GM13976 (cell line): ENCODE measurements around the gene ZDHHC14.

Experiments used
- DNase-seq: peaks from one replicate; pipeline ENCODE4 v3.0.0; 2012; ENCODE audit warnings: low spot score
- in situ Hi-C: fragments of 300-500 bp; cut with MboI; formaldehyde crosslinking; loops from one replicate; pipeline ENCODE4 v1.12.0; 2022; ENCODE audit warnings: low sequenced_read_pairs, mixed read lengths, inconsistent platforms; ENCODE audit not compliant: unreplicated experiment
- TF ChIP-seq, protein P1 (sequence below): IDR thresholded peaks from 2 replicates; pipeline ENCODE4 v1.5.1; 2012; ENCODE audit warnings: borderline replicate concordance, mild to moderate bottlenecking; ENCODE audit not compliant: insufficient read depth; ENCODE audit errors: extremely low read depth, missing control alignments, control extremely low read depth

The ZDHHC14 gene

DNA sequence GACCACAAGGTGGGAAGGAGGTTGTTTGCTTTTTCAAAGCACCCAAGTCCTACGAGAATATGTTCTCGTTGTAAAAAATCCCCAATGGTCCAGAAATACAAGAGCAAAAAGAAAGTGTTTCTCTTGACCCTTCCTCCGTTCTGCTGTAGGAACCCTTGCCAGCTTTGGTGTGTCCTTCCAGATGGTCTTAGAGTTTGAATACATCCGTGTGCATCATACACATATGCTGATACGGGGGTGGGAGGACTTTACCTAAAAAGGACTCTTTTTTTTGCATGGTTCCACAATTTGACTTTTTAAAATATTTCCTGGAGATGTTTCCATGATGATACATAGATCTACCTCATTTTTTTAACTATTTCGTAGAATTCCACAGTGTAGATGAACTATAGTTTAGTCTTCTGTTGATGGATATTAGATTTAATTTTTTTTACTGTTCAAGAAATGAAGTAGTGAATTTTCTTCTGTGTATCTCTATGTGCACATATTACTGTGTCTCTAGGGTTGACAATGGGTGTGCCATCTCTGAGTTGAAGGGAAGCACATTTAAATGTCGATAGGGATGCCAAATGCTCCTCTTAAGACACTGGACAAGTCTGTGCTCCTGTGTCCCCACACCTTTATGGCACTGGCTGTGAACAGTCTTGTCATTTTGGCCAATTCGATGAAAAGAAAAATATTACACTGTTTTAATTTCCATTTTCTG is 259.9 kb downstream of the ZDHHC14 start:
- in situ Hi-C loops: no loop called here
- TF ChIP-seq, protein P1, sequence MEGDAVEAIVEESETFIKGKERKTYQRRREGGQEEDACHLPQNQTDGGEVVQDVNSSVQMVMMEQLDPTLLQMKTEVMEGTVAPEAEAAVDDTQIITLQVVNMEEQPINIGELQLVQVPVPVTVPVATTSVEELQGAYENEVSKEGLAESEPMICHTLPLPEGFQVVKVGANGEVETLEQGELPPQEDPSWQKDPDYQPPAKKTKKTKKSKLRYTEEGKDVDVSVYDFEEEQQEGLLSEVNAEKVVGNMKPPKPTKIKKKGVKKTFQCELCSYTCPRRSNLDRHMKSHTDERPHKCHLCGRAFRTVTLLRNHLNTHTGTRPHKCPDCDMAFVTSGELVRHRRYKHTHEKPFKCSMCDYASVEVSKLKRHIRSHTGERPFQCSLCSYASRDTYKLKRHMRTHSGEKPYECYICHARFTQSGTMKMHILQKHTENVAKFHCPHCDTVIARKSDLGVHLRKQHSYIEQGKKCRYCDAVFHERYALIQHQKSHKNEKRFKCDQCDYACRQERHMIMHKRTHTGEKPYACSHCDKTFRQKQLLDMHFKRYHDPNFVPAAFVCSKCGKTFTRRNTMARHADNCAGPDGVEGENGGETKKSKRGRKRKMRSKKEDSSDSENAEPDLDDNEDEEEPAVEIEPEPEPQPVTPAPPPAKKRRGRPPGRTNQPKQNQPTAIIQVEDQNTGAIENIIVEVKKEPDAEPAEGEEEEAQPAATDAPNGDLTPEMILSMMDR: no peak
- DNase-seq: no peak

DNA sequence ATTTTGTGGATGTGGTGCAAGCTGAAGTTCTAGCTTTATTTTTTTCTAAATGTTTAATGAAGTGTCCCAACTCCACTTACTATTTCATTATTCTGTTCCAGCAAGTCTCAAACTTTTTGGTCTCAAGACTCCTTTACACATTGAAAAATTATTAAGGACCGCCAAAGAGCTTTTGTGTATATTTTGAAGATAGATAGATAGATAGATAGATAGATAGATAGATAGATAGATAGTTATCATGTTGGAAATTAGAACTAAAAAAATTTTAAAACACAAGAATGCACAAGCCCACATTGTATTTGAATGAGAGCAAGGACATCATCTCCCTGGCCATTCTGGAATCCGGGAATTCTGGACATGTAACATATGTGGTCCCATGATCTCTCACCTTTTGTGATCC is 260.8 kb downstream of the ZDHHC14 start:
- in situ Hi-C loops: no loop called here
- TF ChIP-seq, protein P1: no peak
- DNase-seq: no peak

DNA sequence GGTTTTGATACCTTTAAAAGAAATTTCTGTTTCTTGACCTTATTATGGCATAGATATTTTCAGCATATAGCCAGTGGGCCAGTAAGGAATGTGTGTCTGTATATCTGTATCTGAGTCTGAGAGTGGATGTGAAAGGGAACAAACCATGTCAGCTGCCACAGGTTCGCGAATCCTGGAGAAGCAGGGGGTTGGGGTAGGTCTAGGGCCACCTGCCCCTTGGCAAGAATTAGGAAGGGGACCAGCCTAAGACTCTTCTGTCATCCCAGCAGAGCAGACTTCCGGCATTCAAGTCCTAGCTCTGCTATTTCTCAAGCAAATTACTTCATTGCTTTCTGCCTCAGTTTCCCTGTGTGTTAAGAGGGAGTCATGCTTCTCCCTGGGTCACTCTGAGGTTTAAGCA is 261.7 kb downstream of the ZDHHC14 start:
- in situ Hi-C loops: no loop called here
- DNase-seq: no peak
- TF ChIP-seq, protein P1: no peak

DNA sequence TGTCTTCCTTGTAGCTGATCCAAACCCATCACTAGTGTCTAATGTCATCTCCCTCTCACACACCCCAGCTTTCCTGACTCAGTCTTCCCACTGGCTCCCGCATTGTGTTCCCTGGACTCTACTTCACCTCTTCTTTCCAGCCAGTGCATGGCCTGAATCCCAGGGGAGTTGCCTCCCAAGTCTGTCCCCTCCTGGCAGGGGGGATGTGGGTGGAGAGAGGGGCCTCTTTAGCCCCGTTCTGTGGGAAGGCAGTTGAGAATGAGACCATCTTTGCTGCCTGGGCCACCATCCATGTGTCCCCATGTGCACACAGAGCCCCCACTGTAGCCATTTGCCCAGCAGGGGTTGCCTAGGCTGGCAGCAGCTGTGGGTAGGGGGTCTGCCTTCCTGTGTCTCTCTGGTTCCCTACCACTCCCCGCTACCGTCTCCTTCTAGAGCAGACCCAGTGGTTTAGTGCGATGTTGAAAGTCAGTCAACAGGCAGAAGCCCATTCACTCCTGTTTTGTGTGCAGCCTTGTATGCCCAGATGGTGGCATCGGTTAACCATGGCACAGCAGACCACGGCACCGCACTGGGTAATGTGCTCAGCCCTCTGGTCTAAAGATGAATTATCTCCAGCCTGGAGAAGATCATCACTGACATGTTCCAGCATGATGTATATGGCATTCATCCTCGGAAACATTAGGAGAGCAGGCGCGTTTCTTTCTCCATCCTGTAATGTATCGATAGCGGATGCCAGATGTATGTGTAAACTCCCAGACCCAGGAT is 263.2 kb downstream of the ZDHHC14 start:
- in situ Hi-C loops: no loop called here
- no peak for DNase-seq
- TF ChIP-seq, protein P1: no peak

DNA sequence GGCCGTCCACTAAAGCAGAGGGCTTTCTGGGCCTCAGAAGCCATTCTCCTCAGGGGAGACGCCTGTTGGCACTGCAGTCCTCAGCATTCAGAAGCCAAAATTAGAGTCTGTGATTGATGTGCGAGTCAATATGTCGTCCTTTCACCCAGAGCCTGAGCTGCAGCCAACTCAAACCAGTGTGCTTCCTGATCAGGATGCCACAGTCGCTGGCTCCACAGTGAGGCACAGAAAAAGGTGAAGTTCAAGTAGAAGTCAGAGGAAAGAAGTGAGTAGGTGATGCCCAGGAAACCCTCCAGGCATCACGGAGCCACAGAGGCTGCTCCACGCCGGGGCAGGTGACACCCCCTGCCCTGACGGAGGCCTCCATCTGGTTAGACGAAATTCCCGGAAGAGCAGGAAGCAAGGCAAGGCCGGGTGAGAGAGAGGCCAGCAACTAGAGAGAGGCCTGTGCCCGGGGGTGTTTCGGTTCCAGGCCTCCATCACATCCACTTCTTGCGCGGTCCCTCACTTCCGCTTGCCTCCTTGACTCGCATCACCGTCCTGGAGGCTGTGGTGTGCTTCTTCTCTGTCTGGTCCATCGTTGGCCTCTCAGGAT is 264.3 kb downstream of the ZDHHC14 start:
- in situ Hi-C loops: no loop called here

DNA sequence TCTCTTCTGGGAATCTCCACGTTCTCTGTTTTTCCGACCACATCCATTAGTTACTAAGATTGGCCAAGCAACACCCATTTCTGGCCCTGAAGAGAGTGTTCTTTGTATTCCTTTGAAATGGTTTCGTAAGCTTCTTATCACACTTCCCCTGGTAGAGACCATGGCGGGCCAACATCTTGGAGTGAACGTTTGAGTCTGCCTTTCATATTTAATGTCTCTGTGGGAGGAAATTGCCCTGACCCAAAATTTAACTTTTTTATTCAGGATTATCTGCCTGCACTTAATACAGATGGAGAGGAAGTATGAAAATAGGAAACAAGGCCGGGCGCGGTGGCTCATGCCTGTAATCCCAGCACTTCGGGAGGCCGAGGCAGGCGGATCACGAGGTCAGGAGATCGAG is 265.0 kb downstream of the ZDHHC14 start:
- in situ Hi-C loops: no loop called here
- DNase-seq: no peak
- TF ChIP-seq, protein P1: no peak

More for the DNA sequence above, 264.3 kb downstream of the ZDHHC14 start:
- DNase-seq: no peak
- TF ChIP-seq, protein P1: no peak
